Muscle layer of duodenum (tissue), 2 donors: Measurements from ENCODE around the gene MON1B.
A peak's percentile ranks its signal among the peaks of the same experiment; 100 is the strongest.
"Not testable (repeated sequence)": the region's sequence is repeated elsewhere in the genome, so short reads cannot be mapped to it uniquely, and the experiment has no call there.

Experiments
- H3K27ac ChIP-seq: one replicate; pipeline ENCODE4 v1.7.0; 2013; ENCODE audit warnings: mild to moderate bottlenecking, low read length
- H3K27me3 ChIP-seq: one replicate; pipeline ENCODE4 v1.7.0; 2013; ENCODE audit warnings: low read depth, mild to moderate bottlenecking, control low read depth, low read length
- H3K36me3 ChIP-seq, 2 donors: one replicate each; pipeline ENCODE4 v1.7.0; 2013; ENCODE audit warnings: low read length in 2 of 2, control low read depth in 1 of 2, mild to moderate bottlenecking in 1 of 2; ENCODE audit not compliant: insufficient read depth in 2 of 2, control insufficient read depth in 1 of 2
- H3K4me1 ChIP-seq, 2 donors: one replicate each; pipeline ENCODE4 v1.7.0; 2013; ENCODE audit warnings: low read length in 2 of 2, mild to moderate bottlenecking in 2 of 2, control low read depth in 1 of 2, moderate library complexity in 1 of 2; ENCODE audit not compliant: insufficient read depth in 2 of 2, control insufficient read depth in 1 of 2
- H3K4me3 ChIP-seq, 2 donors: one replicate each; pipeline ENCODE4 v1.7.0; 2013; ENCODE audit warnings: low read length in 2 of 2, low read depth in 1 of 2, mild to moderate bottlenecking in 1 of 2
- H3K9me3 ChIP-seq, 2 donors: one replicate each; pipeline ENCODE4 v1.7.0; 2013; ENCODE audit warnings: low read length in 2 of 2, control low read depth in 1 of 2, mild to moderate bottlenecking in 1 of 2; ENCODE audit not compliant: control insufficient read depth in 1 of 2
- donor health status: healthy.

Gene MON1B

GRCh38 chr16:77190478-77191258 lies at the start of gene MON1B:
Gene MON1B, plus strand, starts transcription at chr16:77191190. Its CDS starts 296 bp downstream, at chr16:77191486.
- peaks cover 9 to 27% of the 10 kb centered on the region in 2 donors for H3K36me3 ChIP-seq
- H3K4me3 ChIP-seq, result peak within 1 kb of the TSS; percentile 79 to 98
- no peaks in the 10 kb centered on the region for H3K27me3 ChIP-seq
- H3K27ac ChIP-seq, result peak within 1 kb of the TSS; percentile 99
- H3K9me3 ChIP-seq, result no peaks in the 10 kb centered on the region
- peaks cover 11 to 19% of the 10 kb centered on the region in 2 donors for H3K4me1 ChIP-seq

GRCh38 chr16:77143364-77143763 lies 47.6 kb upstream of the MON1B start:
- Histone ChIP-seq H3K9me3 (peaks cover 0 to 4% of the 10 kb centered on the region in 2 donors), H3K4me1 (no peaks in the 10 kb centered on the region), H3K36me3 (no peaks in the 10 kb centered on the region), H3K27me3 (no peaks in the 10 kb centered on the region), H3K27ac (no peak overlapping the region), H3K4me3 (no peak overlapping the region)

- Histone ChIP-seq H3K36me3 (no peaks in the 10 kb centered on the region), H3K9me3 (peaks cover 0 to 4% of the 10 kb centered on the region in 2 donors), H3K27me3 (no peaks in the 10 kb centered on the region), H3K27ac (no peak overlapping the region), H3K4me1 (no peaks in the 10 kb centered on the region), H3K4me3 (no peak overlapping the region)
Observed at GRCh38 chr16:77148121-77148520, 42.9 kb upstream of the MON1B start.

- H3K27ac ChIP-seq, result no peak overlapping the region
- H3K27me3 ChIP-seq, result no peaks in the 10 kb centered on the region
- no peak overlapping the region for H3K4me3 ChIP-seq
Observed at GRCh38 chr16:77157346-77158058, 33.5 kb upstream of the MON1B start.

GRCh38 chr16:77158293-77158692 lies 32.7 kb upstream of the MON1B start:
- no peaks in the 10 kb centered on the region for H3K27me3 ChIP-seq
- no peak overlapping the region for H3K27ac ChIP-seq
- no peaks in the 10 kb centered on the region for H3K9me3 ChIP-seq
- H3K4me3 ChIP-seq, result no peak overlapping the region
- H3K36me3 ChIP-seq, result no peaks in the 10 kb centered on the region
- H3K4me1 ChIP-seq, result no peaks in the 10 kb centered on the region

More at GRCh38 chr16:77157346-77158058, 33.5 kb upstream of the MON1B start:
- H3K36me3 ChIP-seq, result no peaks in the 10 kb centered on the region
- no peaks in the 10 kb centered on the region for H3K9me3 ChIP-seq
- H3K4me1 ChIP-seq, result no peaks in the 10 kb centered on the region

- Histone ChIP-seq H3K27ac (no peak overlapping the region), H3K36me3 (no peaks in the 10 kb centered on the region), H3K27me3 (no peaks in the 10 kb centered on the region), H3K9me3 (no peaks in the 10 kb centered on the region), H3K4me1 (no peaks in the 10 kb centered on the region), H3K4me3 (no peak overlapping the region)
Observed at GRCh38 chr16:77165006-77165405, 26.0 kb upstream of the MON1B start.

GRCh38 chr16:77165536-77166236 lies 25.3 kb upstream of the MON1B start:
- H3K4me3 ChIP-seq, H3K27me3 ChIP-seq: not testable (repeated sequence)

GRCh38 chr16:77166726-77167125 lies 24.3 kb upstream of the MON1B start:
- H3K4me1 ChIP-seq, result no peaks in the 10 kb centered on the region
- no peaks in the 10 kb centered on the region for H3K27me3 ChIP-seq
- H3K36me3 ChIP-seq, result no peaks in the 10 kb centered on the region
- H3K27ac ChIP-seq, result no peak overlapping the region
- H3K9me3 ChIP-seq, result no peaks in the 10 kb centered on the region
- H3K4me3 ChIP-seq, result no peak overlapping the region

More at GRCh38 chr16:77165536-77166236, 25.3 kb upstream of the MON1B start:
- H3K4me1 ChIP-seq, H3K27ac ChIP-seq, H3K36me3 ChIP-seq, H3K9me3 ChIP-seq: not testable (repeated sequence)

GRCh38 chr16:77168901-77169300 lies 22.1 kb upstream of the MON1B start:
- H3K27ac ChIP-seq, result no peak overlapping the region
- no peak overlapping the region for H3K4me3 ChIP-seq
- no peaks in the 10 kb centered on the region for H3K36me3 ChIP-seq
- no peaks in the 10 kb centered on the region for H3K27me3 ChIP-seq
- no peaks in the 10 kb centered on the region for H3K9me3 ChIP-seq
- no peaks in the 10 kb centered on the region for H3K4me1 ChIP-seq

GRCh38 chr16:77169650-77170236 lies 21.2 kb upstream of the MON1B start:
- no peaks in the 10 kb centered on the region for H3K4me1 ChIP-seq
- no peaks in the 10 kb centered on the region for H3K36me3 ChIP-seq
- no peak overlapping the region for H3K4me3 ChIP-seq
- H3K27me3 ChIP-seq, result no peaks in the 10 kb centered on the region
- no peaks in the 10 kb centered on the region for H3K9me3 ChIP-seq
- no peak overlapping the region for H3K27ac ChIP-seq

GRCh38 chr16:77170805-77171204 lies 20.2 kb upstream of the MON1B start:
- H3K4me1 ChIP-seq, result no peaks in the 10 kb centered on the region

More at GRCh38 chr16:77170805-77171204, 20.2 kb upstream of the MON1B start:
- Histone ChIP-seq H3K4me3 (no peak overlapping the region), H3K36me3 (no peaks in the 10 kb centered on the region), H3K9me3 (no peaks in the 10 kb centered on the region), H3K27ac (no peak overlapping the region), H3K27me3 (no peaks in the 10 kb centered on the region)
